ENCODE measurements around the gene TMCO1.

DNA sequence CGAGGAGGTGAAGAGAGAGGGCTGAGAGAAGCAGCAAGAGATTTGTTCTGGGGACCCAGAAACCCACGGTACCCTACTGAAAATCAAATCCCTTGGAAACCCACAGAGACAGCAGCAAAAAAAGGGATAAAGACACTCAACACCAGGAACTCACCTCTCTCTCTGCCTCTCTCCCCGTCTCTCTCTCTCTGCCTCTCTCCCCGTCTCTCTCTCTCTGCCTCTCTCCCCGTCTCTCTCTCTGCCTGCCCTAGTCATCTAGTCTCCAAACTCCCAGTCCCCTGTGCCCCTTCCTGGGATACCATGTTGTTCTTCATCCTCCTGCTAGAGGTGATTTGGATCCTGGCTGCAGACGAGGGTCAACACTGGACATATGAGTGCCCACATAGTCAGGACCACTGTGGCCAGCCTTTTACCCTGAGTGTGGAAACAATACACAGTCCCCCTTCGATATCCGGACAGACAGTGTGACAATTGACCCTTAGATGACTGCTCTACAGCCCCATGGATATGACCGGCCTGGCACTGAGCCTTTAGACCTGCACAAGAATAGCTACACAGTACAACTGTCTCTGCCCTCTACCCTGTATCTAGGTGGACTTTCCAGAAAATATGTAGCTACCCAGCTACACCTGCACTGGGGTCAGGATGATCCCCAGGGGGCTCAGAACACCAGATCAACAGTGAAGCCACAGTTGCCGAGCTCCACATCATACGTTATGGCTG lies 60.5 kb downstream of the TMCO1 start:
- TF ChIP-seq EZH2 (IDR thresholded peaks at IDR 0.05; ENCODE audit: insufficient read depth, poor library complexity, severe bottlenecking) (no peak), EZH2phosphoT487 (IDR thresholded peaks at IDR 0.05; ENCODE audit: insufficient read depth, low read depth) (no peak)

All from GM23248 (cell line).